IMR-90 (cell line): ENCODE data around the gene PCED1A. TPM values are rescaled to one million over a fixed set of nuclear protein-coding genes. Genes with fewer than 3 reads are reported as not detected.

Source experiments
- ATAC-seq: fragments of 200-7000 bp; cut with Tn5 transposase; 2 replicates; pipeline ENCODE4 v1.9.1; 2020; ENCODE audit warnings: low read depth, mild to moderate bottlenecking, moderate library complexity
- BruUV-seq: library from RNA; stranded (reverse); fragments of 400-500 nt; replicated peaks from 2 replicates; lab custom pipeline; 2021; lab: Mats Ljungman, UMichigan
- CTCF ChIA-PET: fragments of 300-600 bp; formaldehyde crosslinking; extraction: SDS; loops from one replicate; lab custom pipeline; 2021; ENCODE audit warnings: antibody characterized with exemption; lab: Yijun Ruan, JAX
- POLR2A ChIA-PET: fragments of 300-600 bp; sonication (Branson Sonifier 250); formaldehyde crosslinking; loops from one replicate; lab custom pipeline; 2022; ENCODE audit warnings: antibody characterized with exemption; ENCODE audit not compliant: unreplicated experiment; lab: Charles Lee
- DNase-seq: peaks from one replicate; pipeline ENCODE4 v3.0.0; 2013
- H2AFZ ChIP-seq: replicated peaks from 2 replicates; pipeline ENCODE3; 2013; ENCODE audit warnings: low read length, mild to moderate bottlenecking; ENCODE audit not compliant: poor library complexity
- H2AK5ac ChIP-seq: 2 replicates; pipeline ENCODE4 v1.6.1; 2013; ENCODE audit warnings: low read depth, low read length, inconsistent platforms
- H2AK9ac ChIP-seq: replicated peaks from 2 replicates; pipeline ENCODE3; 2013; ENCODE audit warnings: mild to moderate bottlenecking, low read depth, low read length, moderate library complexity; ENCODE audit not compliant: poor library complexity
- H2BK120ac ChIP-seq: 2 replicates; pipeline ENCODE4 v1.6.1; 2013; ENCODE audit warnings: low read depth, low read length, inconsistent platforms
- H2BK15ac ChIP-seq: 3 replicates; pipeline ENCODE4 v1.6.1; 2013; ENCODE audit warnings: low read depth, low read length, inconsistent platforms
- H2BK20ac ChIP-seq: 2 replicates; pipeline ENCODE4 v1.6.1; 2013; ENCODE audit warnings: low read depth, mild to moderate bottlenecking, inconsistent platforms, low read length, moderate library complexity
- H2BK5ac ChIP-seq: 2 replicates; pipeline ENCODE4 v1.6.1; 2013; ENCODE audit warnings: mild to moderate bottlenecking, low read depth, low read length, inconsistent platforms; ENCODE audit not compliant: poor library complexity, severe bottlenecking
- H3K14ac ChIP-seq: replicated peaks from 2 replicates; pipeline ENCODE4 v1.6.1; 2013; ENCODE audit warnings: low read depth, low read length, inconsistent platforms
- H3K18ac ChIP-seq: 2 replicates; pipeline ENCODE4 v1.6.1; 2013; ENCODE audit warnings: low read depth, low read length, control low read depth
- H3K23ac ChIP-seq: 2 replicates; pipeline ENCODE4 v1.6.1; 2013; ENCODE audit warnings: low read depth, low read length, inconsistent platforms
- H3K27ac ChIP-seq: 2 replicates; pipeline ENCODE4 v1.5.1; 2013; ENCODE audit warnings: mild to moderate bottlenecking, control low read depth, low read length; ENCODE audit not compliant: insufficient read depth
- H3K27me3 ChIP-seq: 2 replicates; pipeline ENCODE4 v1.6.1; 2013; ENCODE audit warnings: low read length; ENCODE audit not compliant: control insufficient read depth, insufficient read depth
- H3K36me3 ChIP-seq: 2 replicates; pipeline ENCODE4 v1.6.1; 2013; ENCODE audit warnings: low read length, mixed read lengths; ENCODE audit not compliant: control insufficient read depth, insufficient read depth
- H3K4ac ChIP-seq: 2 replicates; pipeline ENCODE4 v1.6.1; 2013; ENCODE audit warnings: low read depth, low read length, inconsistent platforms
- H3K4me1 ChIP-seq: 2 replicates; pipeline ENCODE4 v1.6.1; 2013; ENCODE audit warnings: low read length, mixed read lengths; ENCODE audit not compliant: control insufficient read depth, insufficient read depth
- H3K4me2 ChIP-seq: 2 replicates; pipeline ENCODE4 v1.6.1; 2013; ENCODE audit warnings: low read depth, mild to moderate bottlenecking, control low read depth, low read length, moderate library complexity
- H3K4me3 ChIP-seq: 2 replicates; pipeline ENCODE4 v1.5.1; 2013; ENCODE audit warnings: low read depth, mild to moderate bottlenecking, control low read depth, low read length, moderate library complexity; ENCODE audit not compliant: insufficient read depth
- H3K56ac ChIP-seq: 2 replicates; pipeline ENCODE4 v1.6.1; 2013; ENCODE audit warnings: low read length, inconsistent platforms; ENCODE audit not compliant: insufficient read depth; ENCODE audit errors: extremely low read depth
- H3K79me1 ChIP-seq, 2 experiments: 2 replicates each; pipeline ENCODE4 v1.6.1; 2013; ENCODE audit warnings: low read length in 2 of 2, inconsistent platforms in 1 of 2, low read depth in 1 of 2
- H3K9ac ChIP-seq: 2 replicates; pipeline ENCODE4 v1.6.1; 2013; ENCODE audit warnings: low read depth, low read length, control low read depth
- H3K9me1 ChIP-seq: 2 replicates; pipeline ENCODE4 v1.6.1; 2013; ENCODE audit warnings: low read length, inconsistent platforms; ENCODE audit not compliant: insufficient read depth
- H3K9me3 ChIP-seq: 2 replicates; pipeline ENCODE4 v1.6.1; 2013; ENCODE audit warnings: low read length; ENCODE audit not compliant: control insufficient read depth, insufficient read depth
- H4K20me1 ChIP-seq: 2 replicates; pipeline ENCODE4 v1.6.1; 2013; ENCODE audit warnings: low read length, inconsistent platforms; ENCODE audit not compliant: insufficient read depth
- H4K5ac ChIP-seq: 2 replicates; pipeline ENCODE4 v1.6.1; 2013; ENCODE audit warnings: mild to moderate bottlenecking, low read depth, low read length, control low read depth
- H4K8ac ChIP-seq, 2 experiments: 2 replicates each; pipeline ENCODE4 v1.6.1; 2013; ENCODE audit warnings: low read depth in 2 of 2, low read length in 2 of 2, control low read depth in 1 of 2, inconsistent platforms in 1 of 2
- H4K91ac ChIP-seq: 2 replicates; pipeline ENCODE4 v1.6.1; 2013; ENCODE audit warnings: low read depth, low read length, inconsistent platforms; ENCODE audit not compliant: insufficient read depth
- BHLHE40 ChIP-seq: fragments of 150-350 bp; IDR thresholded peaks from 2 replicates; pipeline ENCODE4 v1.6.1; 2016; ENCODE audit warnings: mild to moderate bottlenecking, low read depth, low read length
- CTCF ChIP-seq: conservative IDR thresholded peaks from 2 replicates; pipeline ENCODE4 v1.5.1; 2012; ENCODE audit warnings: mild to moderate bottlenecking, low read depth, low read length, improper control_type of control experiment
- MAFK ChIP-seq: IDR thresholded peaks from 2 replicates; pipeline ENCODE4 v1.6.1; 2012; ENCODE audit warnings: low read depth, low read length, improper control_type of control experiment
- MXI1 ChIP-seq: IDR thresholded peaks from 2 replicates; pipeline ENCODE4 v1.6.1; 2012; ENCODE audit warnings: low read depth, mild to moderate bottlenecking, low read length, moderate library complexity, borderline replicate concordance
- NFE2L2 ChIP-seq: fragments of 150-350 bp; IDR thresholded peaks from 2 replicates; pipeline ENCODE4 v1.6.1; 2016; ENCODE audit warnings: low read depth, mild to moderate bottlenecking, low read length
- RAD21 ChIP-seq: IDR thresholded peaks from 2 replicates; pipeline ENCODE4 v1.6.1; 2012; ENCODE audit warnings: low read length, improper control_type of control experiment
- RCOR1 ChIP-seq: IDR thresholded peaks from 2 replicates; pipeline ENCODE4 v1.6.1; 2012; ENCODE audit warnings: mild to moderate bottlenecking, low read length, improper control_type of control experiment; ENCODE audit not compliant: insufficient replicate concordance
- RFX5 ChIP-seq: IDR thresholded peaks from 2 replicates; pipeline ENCODE4 v1.8.0; 2012; ENCODE audit warnings: low read depth, mild to moderate bottlenecking, low read length, moderate library complexity
- SMC3 ChIP-seq: fragments of 150-350 bp; IDR thresholded peaks from 2 replicates; pipeline ENCODE4 v1.6.1; 2016; ENCODE audit warnings: low read depth, mild to moderate bottlenecking, antibody characterized with exemption, low read length, moderate library complexity
- WGBS, 2 experiments: methylation state at CpG; one replicate each; pipeline versions ENCODE4 v1.1.5 to v1.1.7; 2013; ENCODE audit warnings: missing lambda C conversion rate in 2 of 2; ENCODE audit not compliant: insufficient read length in 1 of 2; ENCODE audit errors: extremely low coverage in 2 of 2; 5-methylcytosine and 5-hydroxymethylcytosine counted together
- dilution Hi-C: fragments of 300-500 bp; cut with HindIII; formaldehyde crosslinking; loops from one replicate; pipeline ENCODE4 v1.14.3; 2018; ENCODE audit warnings: low sequenced_read_pairs; ENCODE audit not compliant: unreplicated experiment
- in situ Hi-C: fragments of 300-500 bp; cut with MboI; formaldehyde crosslinking; loops from 3 replicates; pipeline ENCODE4 v1.14.3; 2019; ENCODE audit warnings: low sequenced_read_pairs, inconsistent platforms, mixed read lengths
- intact Hi-C: fragments of 100-400 bp; cut with micrococcal nuclease; formaldehyde crosslinking; loops from 2 replicates; pipeline ENCODE4 v1.10.0; 2022
- polyA plus RNA-seq, 3 experiments: library from polyadenylated mRNA; depleted of rRNA; stranded (reverse); fragments of >200 nt; gene quantifications; 2 replicates each; pipeline ENCODE4 v1.2.3, GENCODE V29; 2012; ENCODE audit warnings: low replicate concordance in 1 of 3
- total RNA-seq: library from RNA; depleted of rRNA; stranded (reverse); fragments of >200 nt; gene quantifications from 2 replicates; pipeline ENCODE4 v1.2.3, GENCODE V29; 2012

Gene PCED1A
- total and polyA plus RNA-seq, 2 of the 4 experiments (the other 2 are of a cell fraction): 9.7 to 33.4 TPM

- intact Hi-C loops (no loop called here), in situ Hi-C loops (loop anchor here (25.0 kb wide), 1 partner anchor 708 kb away; the partner anchor contains the start of gene STK35), dilution Hi-C loops (no loop called here)
- Histone ChIP-seq H4K91ac (peak overlapping the region; percentile 91), H3K14ac (peak overlapping the region; percentile 80), H4K20me1 (no peaks in the 10 kb centered on the region), H2BK15ac (peak overlapping the region; percentile 74; the same call in 2 of the 3 replicates), H3K56ac (peak overlapping the region; percentile 54), H2BK5ac (peak overlapping the region; percentile 87), H3K27ac (peak overlapping the region; percentile 99), H3K36me3 (no peaks in the 10 kb centered on the region), H2AK9ac (peak overlapping the region; percentile 84), H2BK120ac (peak overlapping the region; percentile 89), H3K27me3 (no peaks in the 10 kb centered on the region), H3K4me2 (peak overlapping the region; percentile 79), H3K18ac (peak overlapping the region; percentile 91), H3K23ac (peak overlapping the region; percentile 55; the same call in 1 of the 2 replicates), H2AK5ac (peak overlapping the region; percentile 69), H3K9ac (peak overlapping the region; percentile 3), H3K4ac (peak overlapping the region; percentile 85), H2BK20ac (peak overlapping the region; percentile 90), H3K79me1 (0 out of 4 replicates have a peak, but pooled peaks cover 0 to under 1% of the 10 kb centered on the region in 2 experiments), H3K4me1 (peaks cover 31% of the 10 kb centered on the region), H4K5ac (peak overlapping the region; percentile 86), H2AFZ (peak overlapping the region; percentile 91), H3K9me1 (peaks cover 18% of the 10 kb centered on the region), H3K4me3 (no peak overlapping the region), H3K9me3 (no peaks in the 10 kb centered on the region), H4K8ac (peak overlapping the region; percentile 94 to 95)
- DNase-seq (peak; percentile 84), ATAC-seq (peak; percentile 91)
- TF ChIP-seq MAFK (peak; percentile 88), SMC3 (no peak), RCOR1 (peak; percentile 15), RAD21 (no peak), CTCF (no peak), BHLHE40 (peak; percentile 83), MXI1 (no peak), NFE2L2 (no peak), RFX5 (no peak)
- BruUV-seq: no TSS peak
- WGBS, 2 experiments: 0% methylated on average over 5 of the region's 32 CpGs; no CpG with 5 or more reads in 1 of the 2 experiments
- CTCF ChIA-PET: no interaction called here
- POLR2A ChIA-PET: no interaction called here
These were observed 20.2 kb downstream of the PCED1A start for GRCh38 chr20:2820084-2820895.
